GM21528 (cell line): Measurements from ENCODE around the gene IFITM5.

Experiments
- ATAC-seq: cut with Tn5 transposase; IDR thresholded peaks from one replicate; pipeline ENCODE4 v1.9.1; 2021; ENCODE audit warnings: mild to moderate bottlenecking, moderate library complexity; ENCODE audit not compliant: unreplicated experiment, low FRiP score

Gene IFITM5

GRCh38 chr11:271319-271715, 28.0 kb downstream of the IFITM5 start:
- no peak for ATAC-seq

GRCh38 chr11:270451-271318, 28.6 kb downstream of the IFITM5 start:
- ATAC-seq = no peak

- ATAC-seq = peak; percentile 72
Measured at GRCh38 chr11:269146-269890, 30.0 kb downstream of the IFITM5 start.

GRCh38 chr11:268716-269145, 30.6 kb downstream of the IFITM5 start:
- ATAC-seq = peak; percentile 48

- peak; percentile 11 for ATAC-seq
Measured at GRCh38 chr11:267491-267994, 31.8 kb downstream of the IFITM5 start.

- no peak for ATAC-seq
Measured at GRCh38 chr11:266676-267439, 32.5 kb downstream of the IFITM5 start.

GRCh38 chr11:261624-262023, 37.7 kb downstream of the IFITM5 start:
- no peak for ATAC-seq

GRCh38 chr11:259413-259812, 39.9 kb downstream of the IFITM5 start:
- no peak for ATAC-seq

- no peak for ATAC-seq
Measured at GRCh38 chr11:257766-258493, 41.4 kb downstream of the IFITM5 start.

- no peak for ATAC-seq
Measured at GRCh38 chr11:256952-257737, 42.2 kb downstream of the IFITM5 start.

GRCh38 chr11:255816-256215, 43.5 kb downstream of the IFITM5 start:
- ATAC-seq = no peak

- ATAC-seq = no peak
Measured at GRCh38 chr11:255176-255575, 44.1 kb downstream of the IFITM5 start.

- no peak for ATAC-seq
Measured at GRCh38 chr11:253886-254270, 45.4 kb downstream of the IFITM5 start.

- ATAC-seq = no peak
Measured at GRCh38 chr11:253160-253885, 46.0 kb downstream of the IFITM5 start.

GRCh38 chr11:252666-253065, 46.7 kb downstream of the IFITM5 start:
- ATAC-seq = no peak

GRCh38 chr11:251550-251949, 47.8 kb downstream of the IFITM5 start:
- no peak for ATAC-seq

- no peak for ATAC-seq
Measured at GRCh38 chr11:250740-251299, 48.5 kb downstream of the IFITM5 start.

- no peak for ATAC-seq
Measured at GRCh38 chr11:250274-250673, 49.1 kb downstream of the IFITM5 start.
